ENCODE results near the gene REXO1. TPM values are rescaled to one million over a fixed set of nuclear protein-coding genes. Genes with fewer than 3 reads are reported as not detected.
A peak's percentile ranks its signal among the peaks of the same experiment; 100 is the strongest.

REXO1 gene
- total RNA-seq, 2 donors from 2014 or later = 29.8 to 59.1 TPM

- H3K27me3 ChIP-seq (replicated peaks; ENCODE audit: insufficient read depth) = no peaks in the 10 kb centered on the region
- WGBS = 72% methylated on average over 63 of the region's 63 CpGs
- TF ChIP-seq POLR2AphosphoS5 (IDR thresholded peaks at IDR 0.05) (no peak), POLR2A (IDR thresholded peaks at IDR 0.05) (no peak), CTCF (IDR thresholded peaks at IDR 0.05) (no peak)
- peaks cover 0 to 8% of the 10 kb centered on the region in 2 donors for H3K36me3 ChIP-seq
- H3K4me3 ChIP-seq = no peak overlapping the region
- no peak overlapping the region for H3K27ac ChIP-seq
- no peaks in the 10 kb centered on the region for H3K9me3 ChIP-seq
- no peak for DNase-seq (ENCODE audit: low spot score)
- intact Hi-C loops (cut with DNase I) = loop anchor here (10.0 kb wide), 1 partner anchor 282 kb away; no protein-coding TSS in a partner anchor
- H3K4me1 ChIP-seq (replicated peaks) = no peaks in the 10 kb centered on the region
Observed at GRCh38 chr19:1826557-1827521, 21.4 kb downstream of the REXO1 start.

GRCh38 chr19:1825909-1826556 lies 22.2 kb downstream of the REXO1 start:
- DNase-seq (ENCODE audit: low spot score) = peak; percentile 57
- H3K4me3 ChIP-seq = no peak overlapping the region
- TF ChIP-seq CTCF (IDR thresholded peaks at IDR 0.05) (peak; percentile 73 to 92 (median 88)), POLR2AphosphoS5 (IDR thresholded peaks at IDR 0.05) (peak; percentile 20), POLR2A (IDR thresholded peaks at IDR 0.05) (no peak)
- no peak overlapping the region for H3K27ac ChIP-seq
- H3K27me3 ChIP-seq (replicated peaks; ENCODE audit: insufficient read depth) = no peaks in the 10 kb centered on the region
- 18% methylated on average over 15 of the region's 15 CpGs for WGBS
- peaks cover 0 to 14% of the 10 kb centered on the region in 2 donors for H3K36me3 ChIP-seq
- no peaks in the 10 kb centered on the region for H3K4me1 ChIP-seq (replicated peaks)
- no peaks in the 10 kb centered on the region for H3K9me3 ChIP-seq
- intact Hi-C loops (cut with DNase I) = loop anchor here (10.0 kb wide), 1 partner anchor 281 kb away; no protein-coding TSS in a partner anchor

DNA sequence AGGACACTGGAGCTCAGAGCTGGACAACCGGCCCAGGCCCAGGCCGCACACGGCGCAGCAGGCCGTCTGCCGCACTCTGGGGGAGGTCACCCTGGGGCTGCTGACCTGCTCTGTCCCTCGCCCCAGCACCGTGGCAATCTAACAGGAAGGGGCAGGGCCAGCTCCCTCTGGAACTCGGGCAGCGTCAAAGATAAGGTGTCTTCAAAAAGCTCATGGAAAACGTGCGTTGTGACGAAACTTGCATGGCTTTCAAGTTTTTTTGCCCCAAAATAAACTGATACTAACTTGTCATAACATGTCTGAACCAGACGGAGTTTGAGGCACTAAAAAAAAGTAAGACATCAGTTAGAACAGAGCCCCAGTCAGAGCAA lies 24.0 kb downstream of the REXO1 start:
- Histone ChIP-seq H3K27me3 (replicated peaks; ENCODE audit: insufficient read depth) (no peaks in the 10 kb centered on the region), H3K27ac (no peak overlapping the region), H3K9me3 (no peaks in the 10 kb centered on the region), H3K4me3 (no peak overlapping the region), H3K36me3 (peaks cover 2 to 14% of the 10 kb centered on the region in 2 donors), H3K4me1 (replicated peaks) (no peaks in the 10 kb centered on the region)
- intact Hi-C loops (cut with DNase I) = loop anchor here (10.0 kb wide), 1 partner anchor 279 kb away; no protein-coding TSS in a partner anchor
- no peak for DNase-seq (ENCODE audit: low spot score)
- TF ChIP-seq POLR2AphosphoS5 (IDR thresholded peaks at IDR 0.05) (no peak), CTCF (IDR thresholded peaks at IDR 0.05) (no peak), POLR2A (IDR thresholded peaks at IDR 0.05) (no peak)
- WGBS = 72% methylated on average over 14 of the region's 14 CpGs

GRCh38 chr19:1823539-1824251 lies 24.6 kb downstream of the REXO1 start:
- 92% methylated on average over 36 of the region's 36 CpGs for WGBS
- Histone ChIP-seq H3K36me3 (peaks cover 5 to 18% of the 10 kb centered on the region in 2 donors), H3K27me3 (replicated peaks; ENCODE audit: insufficient read depth) (no peaks in the 10 kb centered on the region), H3K4me3 (no peak overlapping the region), H3K9me3 (no peaks in the 10 kb centered on the region), H3K4me1 (replicated peaks) (no peaks in the 10 kb centered on the region), H3K27ac (no peak overlapping the region)
- no peak for DNase-seq (ENCODE audit: low spot score)
- TF ChIP-seq POLR2A (IDR thresholded peaks at IDR 0.05) (no peak), POLR2AphosphoS5 (IDR thresholded peaks at IDR 0.05) (no peak), CTCF (IDR thresholded peaks at IDR 0.05) (no peak)
- intact Hi-C loops (cut with DNase I) = loop anchor here (10.0 kb wide), 1 partner anchor 279 kb away; no protein-coding TSS in a partner anchor
